Measurements from ENCODE around the gene CCDC93.

CCDC93 gene, protein sequence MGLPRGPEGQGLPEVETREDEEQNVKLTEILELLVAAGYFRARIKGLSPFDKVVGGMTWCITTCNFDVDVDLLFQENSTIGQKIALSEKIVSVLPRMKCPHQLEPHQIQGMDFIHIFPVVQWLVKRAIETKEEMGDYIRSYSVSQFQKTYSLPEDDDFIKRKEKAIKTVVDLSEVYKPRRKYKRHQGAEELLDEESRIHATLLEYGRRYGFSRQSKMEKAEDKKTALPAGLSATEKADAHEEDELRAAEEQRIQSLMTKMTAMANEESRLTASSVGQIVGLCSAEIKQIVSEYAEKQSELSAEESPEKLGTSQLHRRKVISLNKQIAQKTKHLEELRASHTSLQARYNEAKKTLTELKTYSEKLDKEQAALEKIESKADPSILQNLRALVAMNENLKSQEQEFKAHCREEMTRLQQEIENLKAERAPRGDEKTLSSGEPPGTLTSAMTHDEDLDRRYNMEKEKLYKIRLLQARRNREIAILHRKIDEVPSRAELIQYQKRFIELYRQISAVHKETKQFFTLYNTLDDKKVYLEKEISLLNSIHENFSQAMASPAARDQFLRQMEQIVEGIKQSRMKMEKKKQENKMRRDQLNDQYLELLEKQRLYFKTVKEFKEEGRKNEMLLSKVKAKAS

DNA sequence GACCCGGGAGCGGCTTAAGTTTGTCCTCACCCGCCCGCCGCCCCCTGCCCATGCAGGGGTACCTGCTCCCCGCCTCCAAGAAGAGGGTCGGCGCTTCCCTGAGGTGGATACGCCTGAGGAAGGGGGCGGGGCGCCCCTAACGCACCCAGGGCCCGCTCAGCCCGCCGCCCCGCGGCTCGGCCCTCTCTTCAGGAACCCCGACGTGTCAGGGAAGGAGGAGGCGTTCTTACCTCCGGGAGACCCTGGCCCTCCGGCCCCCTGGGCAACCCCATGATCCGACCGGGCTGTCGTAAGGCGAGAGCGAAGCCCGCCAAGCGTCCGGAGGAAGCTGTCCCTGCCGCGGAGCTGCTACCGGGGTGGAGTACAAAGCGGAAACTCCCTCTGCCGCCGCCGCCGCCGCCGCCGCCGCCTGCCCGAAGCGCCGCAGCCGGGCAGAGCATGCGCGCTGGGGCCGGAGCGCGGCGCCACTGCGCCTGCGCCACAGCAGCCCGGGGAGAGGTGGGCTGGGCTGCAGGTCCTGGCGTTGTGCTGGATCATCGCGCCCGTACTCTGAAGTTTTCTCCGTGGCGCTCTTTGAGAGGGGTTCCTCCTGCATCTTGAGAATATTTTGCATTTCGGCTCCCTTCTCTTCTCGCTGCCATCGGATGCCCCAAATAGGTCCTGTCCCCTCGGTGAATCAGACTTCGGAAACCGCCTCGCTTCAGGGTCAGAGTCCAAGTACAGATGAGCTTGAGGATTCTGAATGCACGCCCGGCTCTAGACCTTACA lies at the start of gene CCDC93:
TSS of gene CCDC93 (minus strand) at position 347 of the 768 bp plus-strand sequence. CDS start at position 272, 75 bp downstream.
- DNase-seq = peak; percentile 80

DNA sequence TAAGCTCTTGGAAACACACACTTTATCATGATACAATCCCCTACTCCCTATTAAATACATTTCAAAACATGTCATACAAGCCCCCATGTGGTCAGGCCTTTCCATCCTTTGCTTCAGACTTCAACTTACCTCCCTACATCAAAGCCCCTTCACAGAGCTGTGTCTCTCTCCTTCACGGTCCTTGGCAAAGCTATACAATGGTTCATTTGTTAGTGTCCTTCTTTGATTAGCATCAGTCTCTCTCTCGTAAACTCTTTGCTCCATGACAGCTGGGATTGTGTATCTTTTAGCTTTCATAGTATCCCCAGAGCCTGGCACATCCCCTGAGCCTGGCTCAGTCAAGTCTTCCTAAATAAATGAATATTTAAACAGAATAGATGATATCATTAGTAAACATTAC lies 48.8 kb upstream of the CCDC93 start:
- no peak for DNase-seq

DNA sequence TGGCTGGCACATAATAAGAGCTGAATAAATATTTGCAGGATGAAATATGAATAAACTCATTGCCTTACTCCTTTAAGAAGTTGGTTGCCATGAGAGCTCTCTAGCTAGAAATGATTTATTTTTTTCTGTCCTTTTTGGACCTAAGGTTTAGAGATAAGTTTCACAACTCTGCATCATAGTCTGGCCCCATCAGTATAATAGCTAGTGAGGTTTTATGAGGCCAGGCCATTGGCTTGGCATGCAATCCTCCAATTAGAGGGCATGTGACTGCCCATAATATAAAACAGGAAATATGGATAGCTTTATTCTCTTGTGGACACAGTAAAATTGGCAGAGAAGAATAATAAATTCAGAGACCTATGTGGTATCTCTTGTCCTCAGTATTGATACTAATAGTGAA lies 48.2 kb upstream of the CCDC93 start:
- DNase-seq = no peak

DNA sequence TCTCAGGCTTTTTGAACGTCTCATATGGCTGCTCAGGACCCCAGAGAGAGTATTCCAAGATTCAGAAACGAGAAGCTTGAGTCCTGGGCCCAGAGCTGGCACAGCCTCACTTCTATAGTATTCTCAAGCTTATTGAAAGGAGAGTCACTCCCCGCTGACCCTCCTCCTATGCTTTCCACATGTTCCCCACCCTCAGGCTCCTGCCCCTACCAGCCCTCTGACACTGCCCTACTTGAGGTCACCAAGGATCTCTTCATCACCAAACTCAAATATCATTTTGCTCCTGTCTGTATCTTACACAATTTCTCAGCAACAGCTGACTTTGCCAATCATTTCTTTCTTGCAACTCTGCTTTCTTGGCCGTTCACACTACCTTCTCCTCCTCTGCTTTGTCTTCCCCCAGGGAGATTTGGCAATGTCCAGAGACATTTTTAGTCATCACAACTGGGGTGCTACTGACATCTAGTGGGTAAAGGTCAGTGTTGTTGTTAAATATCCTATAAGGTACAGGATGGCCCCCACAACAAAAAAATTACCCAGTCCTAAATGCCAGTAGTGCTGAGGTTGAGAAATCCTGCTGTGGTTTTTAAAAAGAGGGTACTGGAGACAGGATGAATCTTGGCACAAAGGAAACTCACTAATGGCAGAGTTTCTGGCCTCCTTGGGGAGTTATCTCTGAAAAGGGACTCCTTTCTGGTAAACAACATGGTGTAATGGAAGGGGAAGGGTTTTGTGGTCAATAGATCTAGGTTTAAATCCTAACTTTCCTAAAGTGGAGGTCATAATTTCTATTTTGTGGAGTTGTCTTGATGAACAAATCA lies 47.5 kb upstream of the CCDC93 start:
- DNase-seq = peak; percentile 80

DNA sequence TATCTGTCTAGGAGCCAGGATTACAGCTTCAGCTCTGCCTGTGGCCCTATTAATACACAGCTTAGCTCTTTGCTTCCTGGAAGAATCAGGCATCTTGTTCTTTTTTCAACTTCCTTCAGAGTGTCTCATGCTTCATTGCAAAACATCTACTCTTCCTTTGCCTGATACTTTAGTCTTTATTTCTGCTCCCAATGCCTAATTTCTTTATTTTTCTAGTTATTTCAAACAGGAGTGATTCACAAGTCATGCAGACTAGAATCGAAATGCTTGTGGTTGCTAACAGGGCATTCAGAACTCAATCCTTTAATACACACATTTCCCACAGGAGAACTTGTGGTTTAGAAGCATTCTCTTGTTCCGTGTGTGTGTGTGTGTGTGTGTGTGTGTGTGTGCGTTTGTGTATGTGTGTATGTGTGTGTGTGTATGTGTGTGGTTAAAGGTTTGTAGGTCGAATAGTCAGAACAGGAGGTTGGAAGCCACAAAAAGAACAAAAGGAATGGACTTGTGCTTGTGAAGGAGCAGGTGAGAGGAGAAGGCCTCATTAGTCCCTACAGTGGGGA lies 46.1 kb upstream of the CCDC93 start:
- peak; percentile 72 for DNase-seq

DNA sequence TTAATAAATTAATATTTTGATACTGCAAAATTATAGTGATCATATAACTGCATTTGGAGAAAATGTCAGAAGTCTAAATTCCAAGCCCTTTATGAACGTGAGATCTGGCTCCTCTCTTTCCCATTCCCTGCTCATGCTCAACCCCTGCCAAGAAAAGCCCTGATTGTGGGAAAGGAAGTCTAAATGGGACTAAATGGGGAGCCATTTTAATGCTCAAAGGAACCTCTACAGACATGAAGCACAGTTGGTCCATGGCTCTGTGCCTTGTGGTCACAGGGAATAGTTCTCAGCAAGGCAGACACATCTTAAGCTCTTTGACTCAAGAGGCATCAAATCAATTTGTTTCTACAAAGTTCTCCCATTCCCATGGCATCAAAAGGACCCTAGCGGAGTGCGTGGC lies 45.1 kb upstream of the CCDC93 start:
- DNase-seq = no peak

DNA sequence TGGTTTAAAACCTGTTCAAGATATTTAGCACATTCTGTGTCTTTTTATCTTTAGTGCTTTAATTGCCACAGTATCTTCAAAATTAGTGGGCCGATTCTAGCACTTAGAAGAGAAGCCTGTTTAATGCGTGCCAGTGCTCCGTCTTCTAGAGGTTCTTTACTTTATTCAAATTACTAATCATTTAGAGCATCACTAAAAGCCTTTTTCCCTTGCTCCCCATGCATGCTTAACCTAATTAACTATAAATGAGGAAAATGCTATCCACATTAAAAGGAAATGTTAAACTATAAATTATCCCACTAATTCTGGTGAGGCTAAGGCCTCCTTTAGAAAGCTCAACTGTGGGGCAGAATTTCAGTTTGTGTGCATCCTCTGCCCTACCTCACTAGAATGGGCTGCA lies 42.9 kb upstream of the CCDC93 start:
- no peak for DNase-seq

DNA sequence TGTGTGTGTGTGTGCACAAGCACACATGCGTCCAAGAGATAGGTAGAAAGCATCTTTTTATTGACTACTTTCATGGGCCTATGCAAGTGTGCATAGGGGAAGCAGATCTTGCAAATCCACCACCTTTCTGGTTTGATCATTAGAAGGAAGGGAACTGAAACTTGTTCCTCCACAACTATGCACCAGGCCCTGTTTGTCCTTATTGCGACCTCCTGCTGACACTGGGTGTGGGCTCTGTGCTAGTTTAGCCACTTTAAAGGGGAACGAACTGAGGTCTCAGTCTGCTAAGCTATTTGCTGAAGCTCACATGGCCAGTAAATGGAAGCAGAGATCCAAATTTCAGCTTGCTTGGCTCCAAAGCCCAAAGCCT lies 42.3 kb upstream of the CCDC93 start:
- DNase-seq = peak; percentile 96

DNA sequence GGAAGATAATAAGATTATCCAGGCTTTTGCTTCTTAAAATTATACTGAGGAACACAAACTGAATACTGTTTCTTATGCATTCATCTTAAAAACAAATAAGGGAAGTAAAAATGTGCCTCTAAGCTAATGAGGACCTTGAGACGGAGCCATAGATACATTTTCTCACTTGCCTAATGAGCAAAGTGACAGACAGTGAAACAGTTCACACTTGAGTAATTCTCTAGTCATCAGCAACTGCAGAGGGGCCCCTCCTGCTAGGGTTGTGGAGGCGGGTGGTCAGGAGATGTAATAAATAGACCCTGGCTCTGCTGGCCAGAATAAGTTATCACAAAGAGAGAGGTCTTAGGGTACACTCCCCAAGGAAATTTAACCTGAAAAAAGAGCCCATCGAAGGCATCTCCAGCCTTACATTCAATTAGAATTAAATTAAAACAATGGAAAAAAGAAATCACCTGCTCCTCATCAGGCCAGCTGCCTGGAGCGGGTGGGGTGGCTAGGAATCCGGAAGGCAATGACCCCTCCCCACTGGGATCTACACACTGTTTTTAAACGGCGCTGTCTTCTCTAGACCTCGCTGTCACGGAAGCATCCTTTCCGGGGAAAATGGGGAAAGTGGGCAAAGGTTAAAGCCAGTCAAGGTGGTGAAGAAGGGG lies 41.8 kb upstream of the CCDC93 start:
- peak; percentile 36 for DNase-seq

DNA sequence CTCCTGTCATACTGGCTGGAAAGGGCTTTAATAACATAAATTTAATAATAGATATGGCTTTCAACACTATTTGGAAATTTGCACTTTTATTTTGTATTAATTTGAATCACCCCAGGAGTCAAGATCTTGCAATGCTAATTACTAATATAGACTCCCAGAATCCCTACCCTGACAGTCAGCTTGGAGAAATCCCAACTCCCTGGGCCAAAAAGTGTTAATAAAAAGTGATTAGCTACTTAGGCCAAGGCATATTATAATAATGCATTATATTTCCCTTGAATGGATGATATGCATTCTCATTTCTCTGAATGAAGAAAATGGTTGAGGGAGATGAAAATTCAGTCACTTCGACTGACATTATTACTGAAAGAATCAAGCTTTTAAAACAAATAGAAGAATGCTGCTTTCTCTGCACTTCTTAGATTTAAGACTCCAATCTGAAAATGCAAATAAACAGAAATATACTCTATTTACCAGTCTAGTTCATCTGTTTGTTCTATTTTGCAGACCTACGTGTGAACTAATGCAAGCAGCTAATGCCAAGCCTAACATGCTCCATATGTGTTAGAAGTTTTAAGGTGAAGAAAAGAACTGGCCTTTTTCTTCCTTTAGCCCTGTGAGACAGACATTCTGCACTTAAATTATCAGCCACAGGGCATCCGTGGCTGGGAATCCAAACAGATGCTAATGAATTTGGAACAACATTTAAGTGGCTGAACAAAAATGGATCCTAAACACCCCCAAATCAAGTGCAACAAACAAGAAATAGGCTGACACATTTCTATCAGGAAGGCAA lies 40.5 kb upstream of the CCDC93 start:
- no peak for DNase-seq

DNA sequence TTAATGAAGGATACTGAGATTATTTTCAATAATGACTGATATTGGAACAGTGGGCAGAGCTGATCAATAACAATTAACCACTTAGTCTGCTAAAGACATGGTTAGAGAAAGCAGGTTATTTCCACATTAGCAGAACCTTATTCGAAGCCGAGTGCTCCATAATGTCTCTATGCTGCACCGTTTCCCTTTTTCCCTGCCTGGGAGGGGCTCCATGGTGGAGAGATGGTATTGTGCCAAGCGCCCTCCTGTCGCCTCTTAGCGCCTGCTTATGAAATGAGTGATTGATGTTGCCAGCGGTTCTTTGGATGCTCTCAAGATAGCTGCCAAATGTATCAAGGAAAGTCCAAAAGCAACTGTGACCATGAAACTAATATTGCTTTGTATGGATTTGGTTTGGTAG lies 39.8 kb upstream of the CCDC93 start:
- no peak for DNase-seq

DNA sequence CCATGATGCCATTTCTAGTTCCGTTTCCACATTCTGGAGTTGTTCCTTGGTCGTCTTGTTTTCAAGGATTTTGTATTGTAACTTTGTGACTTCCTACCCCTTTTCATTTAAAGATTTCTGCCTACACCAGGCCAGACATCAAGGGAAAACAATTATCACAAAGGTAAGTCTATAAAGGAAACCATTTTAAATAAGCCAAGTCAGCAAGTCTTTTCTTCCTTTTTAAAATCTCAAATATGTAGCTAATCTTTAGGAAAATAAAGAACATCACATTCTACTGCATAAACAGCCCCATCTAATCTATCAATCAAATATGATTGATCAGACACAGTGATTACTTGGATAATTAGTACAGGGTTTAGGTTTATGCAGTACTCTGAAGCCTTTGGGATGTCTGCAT lies 38.6 kb upstream of the CCDC93 start:
- DNase-seq = no peak

DNA sequence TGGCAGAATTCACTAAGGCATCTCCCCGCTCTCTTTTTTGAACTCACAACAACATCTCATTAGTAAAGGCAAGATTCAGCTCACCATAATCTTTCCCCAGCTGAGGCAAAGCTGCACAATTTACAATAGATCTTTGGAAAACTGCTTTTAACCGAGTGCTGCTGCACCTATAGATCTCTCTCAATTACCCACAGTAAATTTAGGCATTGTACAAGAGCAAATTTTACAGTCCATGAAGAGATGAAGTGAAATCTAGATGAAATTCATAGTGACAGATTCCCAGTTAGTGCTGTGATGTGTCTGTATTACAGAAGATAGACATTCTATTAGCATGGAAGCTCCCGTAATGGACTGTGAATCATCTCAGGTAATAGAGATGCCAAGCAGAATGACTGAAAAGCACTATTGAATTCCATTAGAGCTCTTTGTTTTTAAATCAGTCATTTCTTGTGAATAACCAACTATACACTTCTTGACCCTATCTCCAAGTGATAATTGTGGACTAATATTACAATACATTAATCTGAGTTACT lies 38.0 kb upstream of the CCDC93 start:
- DNase-seq = no peak

DNA sequence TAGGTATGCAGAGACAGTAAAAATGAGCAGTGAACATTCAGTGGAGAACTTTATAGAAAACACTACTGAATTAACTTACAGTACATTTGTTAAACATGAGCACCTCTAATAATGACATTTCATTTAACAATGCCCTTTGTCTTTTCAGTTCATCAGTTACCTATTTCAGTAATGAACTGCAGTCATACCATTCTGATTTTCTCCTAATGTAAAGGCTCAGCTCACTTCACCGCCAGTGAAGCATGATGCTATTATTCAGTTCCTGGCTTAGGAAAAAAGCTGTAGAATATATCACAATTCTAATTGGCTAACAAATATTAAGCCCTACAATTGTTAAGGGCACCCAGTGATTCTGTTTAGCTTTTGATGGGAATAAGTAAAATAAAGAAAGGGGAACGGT lies 37.1 kb upstream of the CCDC93 start:
- DNase-seq = no peak

DNA sequence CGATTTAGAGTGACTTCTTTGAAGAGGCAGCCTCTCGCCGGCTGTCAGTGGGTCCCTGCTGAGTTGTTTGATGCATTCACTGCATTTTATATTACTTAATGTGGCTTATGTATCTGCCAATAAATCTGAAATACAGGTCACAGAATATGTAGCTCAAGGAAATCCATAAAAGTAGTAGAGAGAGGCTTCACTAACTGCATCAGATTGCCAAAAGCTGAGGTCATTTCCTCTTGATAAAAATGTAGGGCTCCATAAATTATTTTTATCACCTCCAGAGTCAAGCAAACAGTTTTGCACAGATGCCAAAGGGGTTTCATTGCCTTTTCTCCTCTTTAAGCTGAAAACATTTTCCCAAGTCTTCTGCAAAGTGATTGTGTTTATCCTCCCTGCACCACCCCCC lies 36.5 kb upstream of the CCDC93 start:
- DNase-seq = no peak

DNA sequence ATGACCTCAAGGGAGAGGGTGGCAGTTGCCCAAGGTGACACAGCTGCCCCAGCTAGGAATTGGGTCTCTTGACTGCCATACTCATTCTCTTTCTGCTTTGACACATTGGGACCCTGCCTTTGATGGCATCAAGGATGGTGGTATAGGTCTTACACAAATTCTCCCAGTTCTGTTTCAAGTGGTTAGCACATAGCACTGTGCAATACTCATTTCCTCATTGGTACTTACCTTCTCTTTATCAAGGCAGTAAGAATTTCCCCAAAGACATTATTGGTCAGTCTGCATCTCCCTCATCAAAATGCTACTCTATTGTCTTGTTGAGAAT lies 35.9 kb upstream of the CCDC93 start:
- DNase-seq = peak; percentile 42

DNA sequence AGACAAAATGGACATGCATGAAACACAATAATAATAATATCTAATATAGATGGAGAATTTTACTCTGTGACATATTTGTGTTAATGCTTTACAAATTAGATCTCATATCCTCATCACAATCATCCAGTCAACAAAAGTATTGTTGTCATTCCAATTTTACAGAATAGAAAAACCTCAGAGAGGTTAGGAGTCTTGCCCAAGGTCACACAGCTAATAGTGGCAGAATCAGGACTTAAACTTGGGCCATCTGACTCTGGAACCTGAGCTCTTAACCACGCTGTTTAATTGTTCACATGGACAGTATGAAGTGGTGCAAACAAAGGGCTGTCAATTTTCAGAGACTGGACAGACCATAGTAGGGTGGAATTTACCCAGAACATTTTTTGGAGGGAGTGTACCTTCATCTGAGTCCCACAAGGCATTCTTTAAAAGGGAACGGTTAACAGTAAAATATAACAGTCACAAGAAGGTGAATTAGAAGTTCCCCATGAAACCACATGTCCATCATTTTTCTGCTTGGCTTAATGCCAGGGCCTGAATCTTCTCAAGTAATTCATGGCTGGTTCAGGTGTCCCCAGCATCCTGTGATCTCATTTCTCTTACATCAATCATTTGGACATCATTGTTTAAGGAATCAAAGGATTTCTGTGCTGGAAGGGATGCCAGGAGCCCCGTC lies 35.4 kb upstream of the CCDC93 start:
- DNase-seq = no peak

DNA sequence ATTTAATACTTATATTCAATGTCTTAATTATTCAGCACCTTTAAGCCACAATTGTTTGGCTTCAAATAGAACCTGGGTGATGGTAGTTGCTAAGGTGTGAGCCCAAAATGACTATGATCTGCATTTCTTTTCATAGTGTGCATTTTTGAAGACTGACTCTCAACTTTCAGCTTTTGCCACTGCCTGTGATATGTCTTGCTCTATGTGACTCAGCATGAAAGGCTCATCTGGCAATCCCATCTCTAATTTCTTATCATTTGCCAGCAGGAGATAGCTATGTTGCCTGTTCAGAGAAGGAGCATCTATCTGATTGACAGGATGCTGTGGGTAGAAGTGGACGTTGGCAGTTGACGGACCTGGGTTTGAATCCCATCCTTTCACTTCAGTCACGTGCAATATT lies 34.5 kb upstream of the CCDC93 start:
- DNase-seq = no peak

DNA sequence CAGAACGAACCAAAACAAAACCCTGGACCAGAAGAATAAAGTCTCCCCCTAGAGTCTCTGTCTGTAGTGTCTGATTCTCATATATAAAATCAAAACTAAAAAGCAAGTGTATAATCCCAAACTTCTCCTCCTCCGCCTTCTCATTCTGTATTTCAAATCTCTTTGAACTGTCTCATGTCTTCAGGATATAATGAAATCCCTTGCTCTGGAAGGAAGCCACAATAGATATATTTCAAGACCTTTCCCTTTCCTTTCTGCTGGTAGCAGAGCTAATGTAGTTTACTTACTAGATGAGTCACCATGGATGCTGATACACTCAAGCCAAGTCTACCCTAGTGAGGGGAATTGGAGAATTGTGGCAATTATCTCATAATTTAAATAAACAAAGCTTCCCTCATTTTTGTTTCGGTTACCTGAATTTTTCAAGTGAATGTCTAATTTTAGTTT lies 33.5 kb upstream of the CCDC93 start:
- no peak for DNase-seq

DNA sequence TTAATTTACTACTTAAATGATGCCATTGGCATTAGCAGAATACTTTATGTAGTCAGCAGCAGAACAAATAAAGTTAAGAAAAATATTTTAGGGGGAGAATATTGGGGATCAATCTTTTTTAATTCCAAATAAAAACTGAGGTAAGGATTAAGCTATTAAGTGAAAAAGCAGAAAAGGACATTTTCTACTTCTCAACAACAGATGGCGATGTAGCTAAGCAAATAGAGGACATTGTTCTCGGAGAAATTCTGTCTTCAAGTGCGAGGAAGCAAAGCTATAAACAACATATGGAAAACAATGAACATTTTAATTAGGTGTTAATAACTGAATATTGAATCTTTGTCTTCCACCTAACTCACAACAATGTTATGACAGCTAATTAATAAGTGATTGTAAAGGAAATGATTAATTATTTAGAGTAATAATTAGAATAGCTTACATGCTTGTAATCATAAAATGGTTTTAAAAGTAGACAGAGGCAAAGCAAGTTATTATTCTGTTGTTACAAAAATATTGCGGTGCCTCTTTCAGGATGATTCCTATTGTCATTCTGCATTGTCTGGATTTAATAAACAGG lies 32.9 kb upstream of the CCDC93 start:
- peak; percentile 37 for DNase-seq

Data from MV-4-11 (cell line).